ENCODE results near the gene KSR2.
"Not testable (repeated sequence)": the region's sequence is repeated elsewhere in the genome, so short reads cannot be mapped to it uniquely, and the experiment has no call there.

KSR2 gene

DNA sequence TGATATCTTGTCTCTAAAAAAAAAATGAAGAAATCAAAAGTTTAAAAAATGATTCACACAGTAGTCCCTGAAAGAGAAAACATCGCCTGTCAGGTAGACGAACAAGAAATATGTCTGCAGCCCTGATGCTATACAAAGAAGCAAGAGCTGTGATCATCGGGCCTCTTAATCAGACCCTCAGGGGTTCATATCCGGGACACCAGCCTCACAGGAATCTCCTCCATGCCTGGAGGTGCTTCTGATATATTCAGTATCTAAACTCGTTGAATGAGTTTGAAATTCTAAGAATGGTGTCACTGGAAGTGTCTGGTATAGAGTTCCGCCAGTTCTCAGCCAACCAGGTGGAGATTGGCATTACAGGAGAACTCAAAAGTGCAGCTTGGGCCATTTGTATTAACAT, 64.7 kb downstream of the KSR2 start:
- H3K4me3 ChIP-seq, result no peak overlapping the region
- DNase-seq (ENCODE audit: low spot score), result no peak
- TF ChIP-seq, protein P1, sequence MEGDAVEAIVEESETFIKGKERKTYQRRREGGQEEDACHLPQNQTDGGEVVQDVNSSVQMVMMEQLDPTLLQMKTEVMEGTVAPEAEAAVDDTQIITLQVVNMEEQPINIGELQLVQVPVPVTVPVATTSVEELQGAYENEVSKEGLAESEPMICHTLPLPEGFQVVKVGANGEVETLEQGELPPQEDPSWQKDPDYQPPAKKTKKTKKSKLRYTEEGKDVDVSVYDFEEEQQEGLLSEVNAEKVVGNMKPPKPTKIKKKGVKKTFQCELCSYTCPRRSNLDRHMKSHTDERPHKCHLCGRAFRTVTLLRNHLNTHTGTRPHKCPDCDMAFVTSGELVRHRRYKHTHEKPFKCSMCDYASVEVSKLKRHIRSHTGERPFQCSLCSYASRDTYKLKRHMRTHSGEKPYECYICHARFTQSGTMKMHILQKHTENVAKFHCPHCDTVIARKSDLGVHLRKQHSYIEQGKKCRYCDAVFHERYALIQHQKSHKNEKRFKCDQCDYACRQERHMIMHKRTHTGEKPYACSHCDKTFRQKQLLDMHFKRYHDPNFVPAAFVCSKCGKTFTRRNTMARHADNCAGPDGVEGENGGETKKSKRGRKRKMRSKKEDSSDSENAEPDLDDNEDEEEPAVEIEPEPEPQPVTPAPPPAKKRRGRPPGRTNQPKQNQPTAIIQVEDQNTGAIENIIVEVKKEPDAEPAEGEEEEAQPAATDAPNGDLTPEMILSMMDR (IDR thresholded peaks at IDR 0.05), result no peak
- H3K27ac ChIP-seq, result no peak overlapping the region

DNA sequence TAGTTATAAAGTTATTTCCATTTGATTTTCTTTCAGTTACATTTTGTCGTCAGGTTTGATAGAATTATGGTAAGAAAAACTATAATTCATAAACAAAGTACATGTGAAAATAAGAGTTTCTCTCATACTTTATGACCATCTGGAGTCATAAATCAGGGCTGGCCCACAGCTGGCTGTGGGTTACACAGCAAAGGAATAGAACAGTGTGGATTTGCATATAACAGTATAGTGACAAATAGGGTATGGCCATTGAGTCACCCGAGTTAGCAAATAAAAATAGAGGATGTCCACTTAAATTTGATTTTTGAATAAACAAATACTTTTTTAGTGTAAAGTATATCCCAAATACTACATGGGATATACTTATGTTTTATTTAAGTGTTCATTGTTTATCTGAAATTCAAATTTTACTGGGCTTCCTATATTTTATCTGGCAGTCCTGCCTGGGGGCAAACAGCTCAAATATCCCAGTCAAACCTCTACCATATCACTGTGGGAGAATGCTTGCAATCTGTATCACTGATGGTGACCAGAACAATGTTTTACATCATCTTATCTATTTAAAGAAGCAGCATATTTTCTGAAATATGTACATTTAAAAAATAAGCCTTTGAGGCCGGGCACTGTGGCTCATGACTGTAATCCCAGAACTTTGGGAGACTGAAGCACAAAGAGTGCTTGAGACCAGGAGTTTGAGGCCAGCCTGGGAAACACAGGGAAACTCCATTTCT, 65.5 kb downstream of the KSR2 start:
- no peak overlapping the region for H3K4me3 ChIP-seq
- TF ChIP-seq, protein P1 (IDR thresholded peaks at IDR 0.05), result no peak
- H3K27ac ChIP-seq, result no peak overlapping the region
- DNase-seq (ENCODE audit: low spot score), result no peak

DNA sequence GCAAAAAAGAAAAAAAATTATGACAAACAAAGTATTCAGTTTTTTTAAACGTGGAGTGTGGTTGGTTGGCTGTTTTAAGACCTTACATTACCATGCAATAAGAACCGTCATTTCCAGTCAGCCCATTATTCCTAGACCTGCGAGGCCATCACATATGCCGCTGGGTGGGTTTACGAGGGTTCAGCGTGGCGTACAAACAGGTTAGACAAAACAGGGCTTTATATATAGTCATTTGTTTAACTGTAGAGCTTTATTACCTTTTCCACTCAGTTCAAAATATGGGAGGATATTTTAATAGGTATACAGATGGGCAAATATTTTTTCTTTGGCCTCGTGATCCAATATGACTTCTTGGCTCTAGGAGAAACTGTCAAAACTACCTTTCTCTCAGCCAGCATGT, 67.2 kb downstream of the KSR2 start:
- TF ChIP-seq, protein P1 (IDR thresholded peaks at IDR 0.05), result no peak
- H3K27ac ChIP-seq, result no peak overlapping the region
- H3K4me3 ChIP-seq, result no peak overlapping the region
- no peak for DNase-seq (ENCODE audit: low spot score)

DNA sequence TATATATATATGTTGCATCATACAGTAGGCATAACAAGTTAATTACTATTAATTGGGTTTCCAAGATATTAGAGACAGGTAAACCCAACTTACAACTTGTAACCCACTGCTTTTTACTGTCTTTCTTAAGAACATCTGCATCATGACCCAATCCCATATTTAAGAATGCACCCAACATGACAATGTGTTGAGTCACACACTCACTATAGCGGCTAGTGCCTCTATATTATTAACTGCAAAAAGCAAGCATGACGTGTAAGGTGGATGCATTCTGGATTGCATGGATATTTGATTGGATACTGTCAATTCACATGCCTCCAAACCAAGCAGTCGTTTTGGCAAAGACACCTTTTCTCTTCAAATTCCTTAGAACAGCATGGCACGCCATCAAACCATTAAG, 68.2 kb downstream of the KSR2 start:
- Histone ChIP-seq H3K27ac (no peak overlapping the region), H3K4me3 (no peak overlapping the region)
- TF ChIP-seq, protein P1 (IDR thresholded peaks at IDR 0.05), result no peak
- DNase-seq (ENCODE audit: low spot score), result no peak

DNA sequence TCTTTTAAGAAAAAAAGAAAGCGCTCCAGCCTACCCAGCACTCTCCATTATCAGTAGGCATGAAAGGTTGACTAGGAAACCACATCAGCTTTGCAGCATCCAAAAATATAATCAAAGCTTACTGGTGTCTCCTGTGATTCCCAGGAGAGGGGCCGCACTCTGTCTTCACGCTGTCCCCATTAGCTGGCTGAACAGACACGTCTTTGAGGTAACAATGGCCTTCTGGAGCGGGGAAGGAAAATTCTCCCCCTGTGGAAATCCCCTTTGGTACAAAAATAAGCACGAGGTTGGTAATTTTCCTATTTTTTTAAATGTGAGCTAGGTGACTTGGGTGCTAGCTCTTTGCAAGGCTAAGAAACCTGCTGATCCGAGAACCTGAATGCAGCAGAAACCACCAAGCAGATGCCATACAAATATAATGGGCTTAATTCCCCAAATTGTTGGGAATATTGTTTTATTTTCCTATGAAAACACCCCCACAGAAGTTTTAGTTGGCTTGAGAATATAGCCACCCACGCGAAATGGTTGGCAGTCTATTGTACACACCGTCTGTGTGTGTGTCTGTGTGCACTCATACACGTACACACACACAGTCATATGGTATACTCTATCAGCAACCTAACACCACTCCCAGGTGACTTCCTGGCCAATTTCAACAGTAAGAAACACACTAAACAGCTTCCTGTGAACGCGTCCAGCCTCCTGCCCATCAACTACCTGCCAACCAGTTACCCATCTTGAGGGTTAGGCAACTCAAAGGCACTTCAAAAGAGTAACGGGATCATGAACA, 71.2 kb downstream of the KSR2 start:
- no peak for DNase-seq (ENCODE audit: low spot score)
- TF ChIP-seq, protein P1 (IDR thresholded peaks at IDR 0.05), result no peak
- Histone ChIP-seq H3K4me3 (no peak overlapping the region), H3K27ac (no peak overlapping the region)

DNA sequence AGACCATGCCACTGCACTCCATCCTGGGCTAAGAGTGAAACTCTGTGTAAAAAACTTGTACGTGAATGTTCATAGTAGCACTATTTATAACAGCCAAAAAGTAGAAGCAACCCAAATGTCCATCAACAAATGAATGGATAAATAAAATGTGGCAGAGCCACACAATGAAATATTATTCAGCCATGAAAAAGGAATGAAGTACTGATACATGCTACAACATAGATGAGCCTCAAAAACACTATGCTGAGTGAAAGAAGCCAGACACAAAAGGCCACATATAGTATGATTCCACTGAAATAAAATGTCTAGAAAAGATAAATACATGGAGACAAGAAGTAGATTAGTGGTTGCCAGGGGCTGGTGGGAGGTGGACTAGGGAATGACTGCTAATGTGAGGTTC, 72.8 kb downstream of the KSR2 start:
- TF ChIP-seq, protein P1 (IDR thresholded peaks at IDR 0.05), result no peak
- DNase-seq (ENCODE audit: low spot score), result no peak
- H3K4me3 ChIP-seq, result no peak overlapping the region
- H3K27ac ChIP-seq, result no peak overlapping the region

DNA sequence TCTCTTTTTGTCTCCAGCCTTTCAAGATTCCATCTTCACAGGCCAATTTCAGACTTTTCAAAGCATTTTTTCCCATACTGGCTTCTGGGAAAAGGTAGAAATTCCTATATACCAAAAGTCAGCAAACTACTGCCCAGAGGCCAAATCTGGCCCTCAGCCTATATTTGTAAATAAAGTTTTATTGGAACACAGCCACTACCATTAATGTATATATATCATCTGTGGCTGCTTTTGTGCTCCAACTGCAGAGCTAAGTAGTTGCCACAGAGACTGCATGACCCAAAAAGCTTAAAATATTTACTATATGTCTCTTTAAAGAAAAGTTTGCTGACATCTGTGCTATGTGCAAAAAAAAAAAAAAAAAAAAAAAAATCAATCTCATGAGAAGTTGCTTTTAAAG, 76.3 kb downstream of the KSR2 start:
- no peak overlapping the region for H3K4me3 ChIP-seq
- no peak for DNase-seq (ENCODE audit: low spot score)
- TF ChIP-seq, protein P1 (IDR thresholded peaks at IDR 0.05), result no peak
- H3K27ac ChIP-seq, result no peak overlapping the region

DNA sequence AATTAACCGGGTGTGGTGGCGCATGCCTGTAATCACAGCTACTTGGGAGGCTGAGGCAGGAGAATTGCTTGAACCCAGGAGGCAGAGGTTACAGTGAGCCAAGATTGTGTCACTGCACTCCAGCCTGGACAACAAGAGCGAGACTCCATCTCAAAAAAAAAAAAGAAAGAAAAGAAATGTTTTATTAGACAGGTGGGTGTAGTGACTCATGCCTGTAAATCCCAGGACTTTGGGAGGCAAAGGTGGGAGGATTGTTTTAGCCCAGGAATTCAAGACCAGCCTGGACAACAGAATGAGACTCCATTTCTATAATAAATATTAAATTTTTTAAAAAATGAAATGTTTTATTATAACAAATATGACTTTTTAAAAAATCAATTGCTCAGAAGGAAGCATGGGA, 77.5 kb downstream of the KSR2 start:
- DNase-seq (ENCODE audit: low spot score); H3K4me3 ChIP-seq; H3K27ac ChIP-seq: not testable (repeated sequence)
